Measurements from ENCODE around the gene PALMD.

DNA sequence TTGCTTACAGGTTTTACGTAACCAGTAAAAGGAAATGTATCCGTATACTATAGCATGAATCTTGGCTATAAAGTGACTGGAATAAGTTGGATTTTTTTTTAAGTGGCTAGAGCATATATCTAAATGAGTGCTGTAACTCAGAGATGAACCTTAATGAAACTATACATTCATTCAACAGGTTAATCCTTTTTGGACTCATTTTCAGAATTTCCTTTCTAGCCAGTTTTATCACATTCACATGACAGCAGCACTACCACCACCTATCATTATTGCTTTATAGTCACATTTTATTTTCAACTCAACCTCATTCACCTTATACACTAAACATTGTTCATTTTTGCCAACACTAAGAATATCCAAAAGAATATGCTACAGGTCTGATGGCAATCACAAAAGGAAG lies 89.9 kb downstream of the PALMD start:
- TF ChIP-seq POLR2A (IDR thresholded peaks at IDR 0.05) (no peak), POLR2AphosphoS5 (IDR thresholded peaks at IDR 0.05) (no peak), EP300 (IDR thresholded peaks at IDR 0.05) (no peak)
- TF ChIP-seq, protein P1, sequence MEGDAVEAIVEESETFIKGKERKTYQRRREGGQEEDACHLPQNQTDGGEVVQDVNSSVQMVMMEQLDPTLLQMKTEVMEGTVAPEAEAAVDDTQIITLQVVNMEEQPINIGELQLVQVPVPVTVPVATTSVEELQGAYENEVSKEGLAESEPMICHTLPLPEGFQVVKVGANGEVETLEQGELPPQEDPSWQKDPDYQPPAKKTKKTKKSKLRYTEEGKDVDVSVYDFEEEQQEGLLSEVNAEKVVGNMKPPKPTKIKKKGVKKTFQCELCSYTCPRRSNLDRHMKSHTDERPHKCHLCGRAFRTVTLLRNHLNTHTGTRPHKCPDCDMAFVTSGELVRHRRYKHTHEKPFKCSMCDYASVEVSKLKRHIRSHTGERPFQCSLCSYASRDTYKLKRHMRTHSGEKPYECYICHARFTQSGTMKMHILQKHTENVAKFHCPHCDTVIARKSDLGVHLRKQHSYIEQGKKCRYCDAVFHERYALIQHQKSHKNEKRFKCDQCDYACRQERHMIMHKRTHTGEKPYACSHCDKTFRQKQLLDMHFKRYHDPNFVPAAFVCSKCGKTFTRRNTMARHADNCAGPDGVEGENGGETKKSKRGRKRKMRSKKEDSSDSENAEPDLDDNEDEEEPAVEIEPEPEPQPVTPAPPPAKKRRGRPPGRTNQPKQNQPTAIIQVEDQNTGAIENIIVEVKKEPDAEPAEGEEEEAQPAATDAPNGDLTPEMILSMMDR (IDR thresholded peaks at IDR 0.05): no peak
